ENCODE measurements around the gene MYOZ3.

The MYOZ3 gene

GRCh38 chr5:150670948-150671310 is 9.9 kb downstream of the MYOZ3 start:
- TF ChIP-seq CTCF (IDR thresholded peaks at IDR 0.05; ENCODE audit: borderline replicate concordance, insufficient read depth, low read depth, low read length): no peak
- no peak overlapping the region for H3K4me3 ChIP-seq (ENCODE audit: low read depth, low read length)

- H3K4me3 ChIP-seq (ENCODE audit: low read depth, low read length): peak overlapping the region; percentile 33
- TF ChIP-seq CTCF (IDR thresholded peaks at IDR 0.05; ENCODE audit: borderline replicate concordance, insufficient read depth, low read depth, low read length): no peak
These were observed 10.6 kb downstream of the MYOZ3 start for GRCh38 chr5:150671509-150672236.

GRCh38 chr5:150672237-150672883 is 11.3 kb downstream of the MYOZ3 start:
- H3K4me3 ChIP-seq (ENCODE audit: low read depth, low read length): peak overlapping the region; percentile 33
- TF ChIP-seq CTCF (IDR thresholded peaks at IDR 0.05; ENCODE audit: borderline replicate concordance, insufficient read depth, low read depth, low read length): no peak

- no peak for TF ChIP-seq CTCF (IDR thresholded peaks at IDR 0.05; ENCODE audit: borderline replicate concordance, insufficient read depth, low read depth, low read length)
- no peak overlapping the region for H3K4me3 ChIP-seq (ENCODE audit: low read depth, low read length)
These were observed 11.8 kb downstream of the MYOZ3 start for GRCh38 chr5:150672884-150673275.

GRCh38 chr5:150674341-150674821 is 13.3 kb downstream of the MYOZ3 start:
- TF ChIP-seq CTCF (IDR thresholded peaks at IDR 0.05; ENCODE audit: borderline replicate concordance, insufficient read depth, low read depth, low read length): no peak
- no peak overlapping the region for H3K4me3 ChIP-seq (ENCODE audit: low read depth, low read length)

- TF ChIP-seq CTCF (IDR thresholded peaks at IDR 0.05; ENCODE audit: borderline replicate concordance, insufficient read depth, low read depth, low read length): no peak
These were observed 14.0 kb downstream of the MYOZ3 start for GRCh38 chr5:150675069-150675468.

GRCh38 chr5:150676578-150676977 is 15.5 kb downstream of the MYOZ3 start:
- no peak overlapping the region for H3K4me3 ChIP-seq (ENCODE audit: low read depth, low read length)
- no peak for TF ChIP-seq CTCF (IDR thresholded peaks at IDR 0.05; ENCODE audit: borderline replicate concordance, insufficient read depth, low read depth, low read length)

More at GRCh38 chr5:150675069-150675468, 14.0 kb downstream of the MYOZ3 start:
- no peak overlapping the region for H3K4me3 ChIP-seq (ENCODE audit: low read depth, low read length)
